A673 (cell line): ENCODE data around the gene ADCYAP1R1. TPM values are rescaled to one million over a fixed set of nuclear protein-coding genes. Genes with fewer than 3 reads are reported as not detected.
A peak's percentile ranks its signal among the peaks of the same experiment; 100 is the strongest.

Experiments used
- BruUV-seq: library from RNA; stranded (reverse); fragments of 400-500 nt; replicated peaks from 2 replicates; lab custom pipeline; 2021; lab: Mats Ljungman, UMichigan
- CTCF ChIA-PET: fragments of 300-600 bp; sonication (Branson Sonifier 250); formaldehyde crosslinking; loops from one replicate; lab custom pipeline; 2022; ENCODE audit warnings: antibody characterized with exemption; lab: Charles Lee
- POLR2A ChIA-PET: fragments of 300-600 bp; sonication (Branson Sonifier 250); formaldehyde crosslinking; loops from one replicate; lab custom pipeline; 2022; ENCODE audit warnings: antibody characterized with exemption; ENCODE audit not compliant: low non-redundant PET; lab: Charles Lee
- DNase-seq: peaks from one replicate; pipeline ENCODE4 v3.0.0-alpha.2; 2015; ENCODE audit warnings: low spot score
- H3K27ac ChIP-seq: fragments of 200-600 bp; sonication (generic); 2 replicates; pipeline ENCODE4 v1.5.1; 2016; ENCODE audit warnings: mixed run types, low read depth, mild to moderate bottlenecking, mixed read lengths, antibody characterized with exemption, low read length; ENCODE audit not compliant: poor library complexity, severe bottlenecking
- H3K27me3 ChIP-seq: fragments of 200-600 bp; sonication (generic); replicated peaks from 2 replicates; pipeline ENCODE4 v1.6.1; 2017; ENCODE audit warnings: mixed run types, low read depth, mild to moderate bottlenecking, mixed read lengths, antibody characterized with exemption, low read length; ENCODE audit not compliant: insufficient read depth, poor library complexity
- H3K36me3 ChIP-seq: fragments of 200-600 bp; sonication (generic); 2 replicates; pipeline ENCODE4 v1.6.1; 2016; ENCODE audit warnings: mixed run types, mild to moderate bottlenecking, mixed read lengths, antibody characterized with exemption, low read length; ENCODE audit not compliant: insufficient read depth, poor library complexity, severe bottlenecking
- H3K4me1 ChIP-seq: fragments of 200-600 bp; sonication (generic); 2 replicates; pipeline ENCODE4 v1.6.1; 2017; ENCODE audit warnings: mixed run types, mild to moderate bottlenecking, mixed read lengths, antibody characterized with exemption, low read length; ENCODE audit not compliant: insufficient read depth, poor library complexity, severe bottlenecking
- H3K4me3 ChIP-seq: fragments of 200-600 bp; sonication (generic); 2 replicates; pipeline ENCODE4 v1.5.1; 2016; ENCODE audit warnings: low read depth, mixed run types, mild to moderate bottlenecking, mixed read lengths, low read length; ENCODE audit not compliant: poor library complexity, severe bottlenecking
- H3K9me3 ChIP-seq: fragments of 200-600 bp; sonication (generic); 2 replicates; pipeline ENCODE4 v1.6.1; 2016; ENCODE audit warnings: mixed run types, low read depth, mild to moderate bottlenecking, mixed read lengths, antibody characterized with exemption, low read length; ENCODE audit not compliant: poor library complexity, severe bottlenecking
- CTCF ChIP-seq: fragments of 300-800, 200-600 bp; sonication (generic); conservative IDR thresholded peaks from 2 replicates; pipeline ENCODE4 v1.5.1; 2017; ENCODE audit warnings: low read depth, mild to moderate bottlenecking, antibody characterized with exemption, low read length, moderate library complexity, mixed read lengths
- EZH2 ChIP-seq: fragments of 200-600 bp; sonication (generic); IDR thresholded peaks from 2 replicates; pipeline ENCODE4 v1.6.1; 2017; ENCODE audit warnings: borderline replicate concordance, low read depth, mild to moderate bottlenecking, mixed read lengths, antibody characterized with exemption, low read length; ENCODE audit not compliant: poor library complexity, severe bottlenecking
- intact Hi-C: fragments of 100-400 bp; cut with micrococcal nuclease; formaldehyde crosslinking; loops from one replicate; pipeline ENCODE4 v1.10.0; 2022; ENCODE audit not compliant: unreplicated experiment
- total RNA-seq: library from RNA; stranded (reverse); gene quantifications from 2 replicates; pipeline ENCODE4 v1.2.3, GENCODE V29; 2021

The ADCYAP1R1 gene
- total RNA-seq, 1 experiment from 2014 or later: not detected

GRCh38 chr7:31052841-31053601, 913 bp downstream of the ADCYAP1R1 start:
- POLR2A ChIA-PET: no interaction called here
- H3K4me3 ChIP-seq: peak overlapping the region; percentile 40
- H3K36me3 ChIP-seq: no peaks in the 10 kb centered on the region
- H3K9me3 ChIP-seq: no peaks in the 10 kb centered on the region
- no TSS peak for BruUV-seq
- H3K27ac ChIP-seq: no peak overlapping the region
- CTCF ChIA-PET: no interaction called here
- H3K4me1 ChIP-seq: no peaks in the 10 kb centered on the region
- peak; percentile 90 for TF ChIP-seq EZH2
- no peak for TF ChIP-seq CTCF
- peaks cover 51% of the 10 kb centered on the region for H3K27me3 ChIP-seq
- no peak for DNase-seq
- intact Hi-C loops: no loop called here

- DNase-seq: no peak
- Histone ChIP-seq H3K9me3 (no peaks in the 10 kb centered on the region), H3K36me3 (no peaks in the 10 kb centered on the region), H3K4me3 (no peak overlapping the region), H3K27ac (no peak overlapping the region), H3K27me3 (peaks cover 51% of the 10 kb centered on the region), H3K4me1 (no peaks in the 10 kb centered on the region)
- TF ChIP-seq CTCF (no peak), EZH2 (no peak)
- BruUV-seq: no TSS peak
- CTCF ChIA-PET: no interaction called here
- POLR2A ChIA-PET: no interaction called here
- intact Hi-C loops: no loop called here
Measured at GRCh38 chr7:31053986-31054385, 1.9 kb downstream of the ADCYAP1R1 start.

GRCh38 chr7:31054608-31055278, 2.6 kb downstream of the ADCYAP1R1 start:
- Histone ChIP-seq H3K4me3 (no peak overlapping the region), H3K36me3 (no peaks in the 10 kb centered on the region), H3K9me3 (no peaks in the 10 kb centered on the region), H3K27me3 (peaks cover 51% of the 10 kb centered on the region), H3K4me1 (no peaks in the 10 kb centered on the region), H3K27ac (no peak overlapping the region)
- ChIA-PET POLR2A (no interaction called here), CTCF (no interaction called here)
- no peak for DNase-seq
- TF ChIP-seq CTCF: no peak
- no peak for TF ChIP-seq EZH2
- intact Hi-C loops: no loop called here
- no TSS peak for BruUV-seq
